Esophagus squamous epithelium (tissue), 5 donors: Measurements from ENCODE around the gene C10orf95. TPM values are rescaled to one million over a fixed set of nuclear protein-coding genes. Genes with fewer than 3 reads are reported as not detected.
A peak's percentile ranks its signal among the peaks of the same experiment; 100 is the strongest.

Source experiments
- DNase-seq: peaks from one replicate; lab custom pipeline; 2025; lab: John Stamatoyannopoulos, UW
- H3K27ac ChIP-seq, 4 donors: fragments of 200-600 bp; sonication (generic); one replicate each; pipeline ENCODE4 v1.5.1; 2016 to 2019; ENCODE audit warnings: mild to moderate bottlenecking in 1 of 4
- H3K27me3 ChIP-seq, 4 donors: fragments of 200-600 bp; sonication (generic); 1 replicate in 3 of 4; 2 replicates in 1 of 4; pipeline versions ENCODE4 v1.5.1 to v1.6.0; 2017 to 2021; ENCODE audit warnings: antibody characterized with exemption in 1 of 4
- H3K36me3 ChIP-seq, 3 donors: fragments of 200-600 bp; sonication (generic); one replicate each; pipeline ENCODE4 v1.5.1; 2016 to 2019
- H3K4me1 ChIP-seq, 3 donors: fragments of 200-600 bp; sonication (generic); one replicate each; pipeline ENCODE4 v1.5.1; 2017 to 2019
- H3K4me3 ChIP-seq, 4 donors: fragments of 200-600 bp; sonication (generic); 1 replicate in 3 of 4; 2 replicates in 1 of 4; pipeline ENCODE4 v1.5.1; 2016 to 2019; ENCODE audit warnings: mild to moderate bottlenecking in 2 of 4, moderate library complexity in 1 of 4
- H3K9me3 ChIP-seq, 3 donors: fragments of 200-600 bp; sonication (generic); one replicate each; pipeline ENCODE4 v1.5.1; 2016 to 2019
- POLR2A ChIP-seq, 4 donors: fragments of 450-650 bp; IDR thresholded peaks; one replicate each; pipeline ENCODE4 v1.6.1; 2017; ENCODE audit warnings: antibody characterized with exemption in 4 of 4, mild to moderate bottlenecking in 4 of 4, moderate library complexity in 3 of 4
- WGBS, 2 donors: methylation state at CpG; one replicate each; pipeline ENCODE4 v1.1.5; 2018; 5-methylcytosine and 5-hydroxymethylcytosine counted together
- intact Hi-C: fragments of 100-400 bp; cut with DNase I; formaldehyde crosslinking; loops from one replicate; pipeline ENCODE4 v1.15.0; 2022
- total RNA-seq, 4 donors: library from RNA; depleted of rRNA; stranded (reverse); fragments of >200 nt; gene quantifications; one replicate each; pipeline ENCODE4 v1.1.0, GENCODE V29; 2016
- TF ChIP-seq, protein P1 (sequence below), 6 experiments: fragments of 450-650 bp in 4 of 6; fragments of 200-600 bp in 2 of 6; sonication (generic) in 2 of 6; IDR thresholded peaks; one replicate each; pipeline ENCODE4 v1.5.1; 2016 to 2019; ENCODE audit warnings: antibody characterized with exemption in 6 of 6, mild to moderate bottlenecking in 4 of 6, moderate library complexity in 4 of 6
- donor health status: DM: yes; HTN: yes; CAD: no.

The C10orf95 gene
- total RNA-seq, 4 donors from 2014 or later = 0.23 to 1.9 (median 1.1) TPM; not detected in 1

DNA sequence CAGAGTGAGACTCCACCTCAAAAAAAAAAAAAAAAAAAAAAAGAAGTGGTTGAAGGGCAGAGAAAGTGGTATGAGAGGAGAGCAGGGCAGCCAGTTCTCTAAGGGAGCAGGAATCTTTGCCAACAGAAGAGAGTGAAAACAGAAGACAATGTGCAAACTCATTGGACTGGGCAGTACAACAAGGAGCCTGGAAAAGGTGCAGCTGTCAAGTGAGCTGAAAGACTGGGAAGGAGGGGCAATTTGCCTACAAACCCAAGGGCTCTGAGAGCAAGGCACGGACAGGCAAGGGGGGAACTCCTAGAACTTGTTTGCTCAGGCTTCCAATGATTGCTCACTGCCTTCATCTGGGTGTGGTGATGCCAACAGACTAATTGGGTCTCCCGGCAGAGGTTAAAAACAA, 41.6 kb upstream of the C10orf95 start:
- H3K4me1 ChIP-seq = peaks cover 22 to 44% (median 31%) of the 10 kb centered on the region in 3 donors
- WGBS, 2 donors = 18 to 19% methylated on average over 2 of the region's 2 CpGs
- H3K9me3 ChIP-seq = no peaks in the 10 kb centered on the region
- peak overlapping the region; percentile 72 to 82 (median 78) for H3K27ac ChIP-seq
- H3K36me3 ChIP-seq = peaks cover 9 to 50% (median 12%) of the 10 kb centered on the region in 3 donors
- intact Hi-C loops = no loop called here
- TF ChIP-seq, protein P1, sequence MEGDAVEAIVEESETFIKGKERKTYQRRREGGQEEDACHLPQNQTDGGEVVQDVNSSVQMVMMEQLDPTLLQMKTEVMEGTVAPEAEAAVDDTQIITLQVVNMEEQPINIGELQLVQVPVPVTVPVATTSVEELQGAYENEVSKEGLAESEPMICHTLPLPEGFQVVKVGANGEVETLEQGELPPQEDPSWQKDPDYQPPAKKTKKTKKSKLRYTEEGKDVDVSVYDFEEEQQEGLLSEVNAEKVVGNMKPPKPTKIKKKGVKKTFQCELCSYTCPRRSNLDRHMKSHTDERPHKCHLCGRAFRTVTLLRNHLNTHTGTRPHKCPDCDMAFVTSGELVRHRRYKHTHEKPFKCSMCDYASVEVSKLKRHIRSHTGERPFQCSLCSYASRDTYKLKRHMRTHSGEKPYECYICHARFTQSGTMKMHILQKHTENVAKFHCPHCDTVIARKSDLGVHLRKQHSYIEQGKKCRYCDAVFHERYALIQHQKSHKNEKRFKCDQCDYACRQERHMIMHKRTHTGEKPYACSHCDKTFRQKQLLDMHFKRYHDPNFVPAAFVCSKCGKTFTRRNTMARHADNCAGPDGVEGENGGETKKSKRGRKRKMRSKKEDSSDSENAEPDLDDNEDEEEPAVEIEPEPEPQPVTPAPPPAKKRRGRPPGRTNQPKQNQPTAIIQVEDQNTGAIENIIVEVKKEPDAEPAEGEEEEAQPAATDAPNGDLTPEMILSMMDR (IDR thresholded peaks at IDR 0.05) = no peak
- no peak for TF ChIP-seq POLR2A (IDR thresholded peaks at IDR 0.05)
- DNase-seq = no peak
- H3K27me3 ChIP-seq = no peaks in the 10 kb centered on the region
- peak overlapping the region in 1 of 4 donors; percentile 8 for H3K4me3 ChIP-seq

DNA sequence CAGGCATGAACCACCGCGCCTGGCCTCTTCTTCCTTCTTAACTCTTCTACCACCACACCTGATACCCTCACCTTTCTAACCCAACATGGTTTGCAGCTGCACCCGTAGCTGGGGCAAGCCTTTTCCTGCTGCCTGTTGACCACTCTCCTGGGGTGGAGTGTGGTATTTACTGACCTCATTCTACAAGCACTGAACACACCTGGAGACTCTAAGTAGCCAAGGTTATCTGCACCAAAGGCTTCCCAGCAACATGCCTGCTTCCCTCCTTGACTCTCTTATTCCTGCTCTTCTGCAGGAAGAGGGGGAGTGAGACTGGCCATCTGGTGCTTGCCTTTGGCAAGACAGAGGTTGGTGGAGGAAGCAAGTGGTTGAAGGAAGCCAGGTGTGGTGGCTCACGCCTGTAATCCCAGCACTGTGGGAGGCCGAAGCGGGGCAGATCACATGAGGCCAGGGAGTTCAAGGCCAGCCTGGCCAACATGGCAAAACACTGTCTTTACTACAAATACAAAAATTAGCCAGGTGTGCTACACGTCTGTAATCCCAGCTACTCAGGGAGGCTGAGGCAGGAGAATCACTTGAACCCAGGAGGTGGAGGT, 41.1 kb upstream of the C10orf95 start:
- no peaks in the 10 kb centered on the region for H3K9me3 ChIP-seq
- TF ChIP-seq POLR2A (IDR thresholded peaks at IDR 0.05) = no peak
- TF ChIP-seq, protein P1 (IDR thresholded peaks at IDR 0.05) = no peak
- intact Hi-C loops = no loop called here
- H3K4me1 ChIP-seq = peaks cover 22 to 39% (median 29%) of the 10 kb centered on the region in 3 donors
- 78 to 81% methylated on average over 4 to 6 of the region's 7 CpGs for WGBS, 2 donors
- peaks cover 12 to 56% (median 14%) of the 10 kb centered on the region in 3 donors for H3K36me3 ChIP-seq
- H3K4me3 ChIP-seq = no peak overlapping the region
- H3K27me3 ChIP-seq = no peaks in the 10 kb centered on the region
- H3K27ac ChIP-seq = peak overlapping the region; percentile 72 to 82 (median 78)
- no peak for DNase-seq

DNA sequence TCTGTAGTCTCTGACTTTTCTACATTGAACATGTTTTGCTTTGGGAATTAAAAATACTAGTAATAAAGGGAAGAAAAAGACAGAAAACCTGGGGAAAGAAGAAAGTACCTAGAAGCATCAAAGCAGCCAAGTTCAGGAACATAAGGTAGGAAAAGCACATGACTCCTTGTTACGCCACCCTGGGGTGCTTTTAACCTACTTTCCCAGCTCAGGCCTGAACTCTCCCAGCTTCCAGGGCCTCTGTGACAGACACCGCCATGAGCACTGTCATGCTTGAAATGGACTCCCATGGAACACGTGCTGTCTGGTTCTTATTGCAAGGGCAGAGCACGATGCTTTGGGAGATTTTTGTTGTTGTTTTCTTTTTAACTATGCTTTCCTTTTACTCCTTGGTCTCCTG, 39.8 kb upstream of the C10orf95 start:
- no peaks in the 10 kb centered on the region for H3K27me3 ChIP-seq

DNA sequence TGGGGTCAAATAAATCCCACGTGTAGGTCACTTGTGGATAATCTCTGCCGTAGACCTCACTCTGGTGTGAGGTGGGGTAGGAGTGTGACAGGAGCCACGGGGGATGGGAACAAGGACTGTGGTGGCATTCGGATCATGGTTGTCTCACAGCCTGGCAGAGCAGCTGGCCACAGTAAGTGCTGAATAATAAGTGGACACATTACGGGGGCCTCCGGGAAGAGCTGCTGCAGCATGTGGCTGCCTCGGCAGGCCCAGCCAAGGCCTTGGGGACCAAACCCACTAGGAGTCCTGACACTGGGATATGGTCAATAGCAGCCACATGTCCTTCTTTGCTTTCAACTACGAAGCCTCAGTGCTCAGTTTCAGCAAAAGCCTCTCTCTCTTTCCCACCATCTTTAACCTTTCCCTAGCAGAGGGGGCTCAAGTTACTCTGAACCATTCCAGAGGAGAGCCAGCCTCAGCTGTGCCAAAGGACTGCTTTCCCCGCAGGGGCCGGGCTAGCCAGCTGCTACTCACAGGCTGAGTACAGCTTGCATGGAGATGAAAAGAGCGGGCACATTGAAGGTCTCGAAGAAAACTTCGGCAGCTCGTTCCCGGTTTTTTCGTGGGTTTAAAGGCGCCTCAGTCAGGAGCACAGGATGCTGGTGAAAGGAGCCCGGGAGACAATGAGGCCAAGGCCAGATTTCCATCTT, 33.9 kb upstream of the C10orf95 start:
- Histone ChIP-seq H3K27ac (peak overlapping the region in 1 of 4 donors; percentile 9), H3K4me3 (no peak overlapping the region), H3K4me1 (no peaks in the 10 kb centered on the region), H3K27me3 (no peaks in the 10 kb centered on the region), H3K9me3 (no peaks in the 10 kb centered on the region), H3K36me3 (peaks cover 62 to 100% (median 82%) of the 10 kb centered on the region in 3 donors)
- intact Hi-C loops = no loop called here
- DNase-seq = no peak
- TF ChIP-seq, protein P1 (IDR thresholded peaks at IDR 0.05) = no peak
- TF ChIP-seq POLR2A (IDR thresholded peaks at IDR 0.05) = no peak
- WGBS, 2 donors = 89 to 92% methylated on average over 5 to 12 of the region's 18 CpGs

More for the DNA sequence above, 39.8 kb upstream of the C10orf95 start:
- H3K4me3 ChIP-seq = no peak overlapping the region
- no peak overlapping the region for H3K27ac ChIP-seq
- TF ChIP-seq POLR2A (IDR thresholded peaks at IDR 0.05) = no peak
- TF ChIP-seq, protein P1 (IDR thresholded peaks at IDR 0.05) = no peak
- H3K9me3 ChIP-seq = no peaks in the 10 kb centered on the region
- peaks cover 20 to 65% (median 24%) of the 10 kb centered on the region in 3 donors for H3K36me3 ChIP-seq
- H3K4me1 ChIP-seq = peaks cover 22 to 34% (median 29%) of the 10 kb centered on the region in 3 donors
- DNase-seq = no peak
- 72 to 88% methylated on average over 4 of the region's 4 CpGs for WGBS, 2 donors
- intact Hi-C loops = no loop called here

DNA sequence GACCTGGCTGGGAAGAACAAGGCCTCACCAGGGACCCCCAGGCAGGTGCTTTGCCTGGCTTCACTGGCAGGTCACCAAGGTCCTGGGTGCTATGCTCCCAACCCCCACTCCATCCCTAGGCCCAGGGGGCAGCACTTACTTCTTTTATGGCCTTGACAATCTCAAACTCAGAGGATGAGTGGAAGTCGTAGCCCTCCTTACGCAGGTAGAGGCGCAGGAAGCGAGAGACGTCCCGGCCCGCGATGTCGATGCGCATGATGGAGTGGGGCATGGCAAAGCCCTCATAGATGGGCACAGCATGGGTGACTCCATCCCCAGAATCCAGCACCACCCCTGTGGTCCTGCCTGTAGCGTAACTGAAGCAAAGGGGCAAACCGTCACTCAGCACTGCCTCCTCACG, 32.7 kb upstream of the C10orf95 start:
- H3K4me3 ChIP-seq = no peak overlapping the region
- H3K27ac ChIP-seq = no peak overlapping the region
- peaks cover 58 to 99% (median 93%) of the 10 kb centered on the region in 3 donors for H3K36me3 ChIP-seq
- 91 to 93% methylated on average over 10 to 12 of the region's 13 CpGs for WGBS, 2 donors
- no peaks in the 10 kb centered on the region for H3K4me1 ChIP-seq
- no peak for DNase-seq
- H3K27me3 ChIP-seq = no peaks in the 10 kb centered on the region
- intact Hi-C loops = no loop called here
- no peaks in the 10 kb centered on the region for H3K9me3 ChIP-seq
- TF ChIP-seq, protein P1 (IDR thresholded peaks at IDR 0.05) = no peak
- TF ChIP-seq POLR2A (IDR thresholded peaks at IDR 0.05) = no peak
